K562 (cell line): Measurements from ENCODE around the gene FIS1. TPM values are rescaled to one million over a fixed set of nuclear protein-coding genes. Genes with fewer than 3 reads are reported as not detected.

Experiments used
- CUX1 ChIP-seq: fragments of 200-800 bp; sonication (Bioruptor generic); IDR thresholded peaks from 2 replicates; pipeline ENCODE4 v1.6.1; 2016; ENCODE audit warnings: missing genetic modification characterization, missing compliant biosample characterization
- ELF1 ChIP-seq: fragments of 200-800 bp; sonication (Bioruptor generic); IDR thresholded peaks from 2 replicates; pipeline ENCODE4 v1.6.1; 2016; ENCODE audit warnings: missing genetic modification characterization, missing compliant biosample characterization
- ETS2 ChIP-seq: IDR thresholded peaks from 2 replicates; pipeline ENCODE4 v1.6.1; 2016; ENCODE audit warnings: borderline replicate concordance, missing genetic modification characterization, mild to moderate bottlenecking, moderate library complexity, missing compliant biosample characterization; ENCODE audit not compliant: poor library complexity, severe bottlenecking
- GTF2E2 ChIP-seq: fragments of 200-800 bp; sonication (Bioruptor generic); IDR thresholded peaks from 2 replicates; pipeline ENCODE4 v1.6.1; 2016; ENCODE audit warnings: missing genetic modification characterization, missing compliant biosample characterization
- HBP1 ChIP-seq: fragments of 450-650 bp; formaldehyde crosslinking; IDR thresholded peaks from 2 replicates; pipeline ENCODE4 v1.4.0; 2022; ENCODE audit warnings: missing genetic modification characterization
- HDAC1 ChIP-seq, 2 experiments: fragments of 450-650 bp; IDR thresholded peaks; 2 replicates each; pipeline ENCODE4 v1.6.1; 2016 to 2017; ENCODE audit warnings: inconsistent platforms in 1 of 2, mild to moderate bottlenecking in 1 of 2, moderate library complexity in 1 of 2
- IRF2 ChIP-seq: sonication (generic); formaldehyde crosslinking; IDR thresholded peaks from 2 replicates; pipeline ENCODE4 v1.8.1; 2022; ENCODE audit warnings: mild to moderate bottlenecking, missing genetic modification reagents
- MNT ChIP-seq, 2 experiments: fragments of 450-650 bp; conservative IDR thresholded peaks; 2 replicates each; pipeline ENCODE4 v1.6.1; 2017; ENCODE audit warnings: mild to moderate bottlenecking in 2 of 2, moderate library complexity in 2 of 2
- NFYB ChIP-seq: IDR thresholded peaks from 2 replicates; pipeline ENCODE4 v1.6.1; 2011; ENCODE audit warnings: mild to moderate bottlenecking, moderate library complexity; ENCODE audit not compliant: insufficient read length; ENCODE audit errors: extremely low read depth
- POLR2H ChIP-seq: IDR thresholded peaks from 2 replicates; pipeline ENCODE4 v1.6.1; 2016; ENCODE audit warnings: missing genetic modification characterization, low read depth, mild to moderate bottlenecking, control low read depth, missing compliant biosample characterization, moderate library complexity
- PRPF4 ChIP-seq: fragments of 200-400 bp; formaldehyde crosslinking; IDR thresholded peaks from one replicate; pipeline ENCODE4 v1.6.1; 2017; ENCODE audit warnings: low read length, low read depth, mild to moderate bottlenecking; ENCODE audit not compliant: insufficient read depth, poor library complexity, severe bottlenecking
- PTBP1 ChIP-seq: fragments of 200-400 bp; formaldehyde crosslinking; IDR thresholded peaks from 2 replicates; pipeline ENCODE4 v1.6.1; 2017; ENCODE audit warnings: low read depth, low read length
- RFX1 ChIP-seq: fragments of 450-650 bp; IDR thresholded peaks from 2 replicates; pipeline ENCODE4 v1.6.1; 2016; ENCODE audit warnings: mild to moderate bottlenecking, moderate library complexity
- SAP30 ChIP-seq: fragments of 200-600 bp; sonication (generic); IDR thresholded peaks from 2 replicates; pipeline ENCODE4 v1.6.1; 2012; ENCODE audit warnings: borderline replicate concordance, low read depth, mild to moderate bottlenecking, moderate library complexity, low read length, control low read depth, inconsistent platforms; ENCODE audit not compliant: insufficient read depth, poor library complexity, severe bottlenecking
- SMAD3 ChIP-seq: fragments of 450-650 bp; formaldehyde crosslinking; conservative IDR thresholded peaks from 2 replicates; pipeline ENCODE4 v1.4.0; 2020; ENCODE audit warnings: mild to moderate bottlenecking
- SNAPC5 ChIP-seq: fragments of 250-450 bp; sonication (Bioruptor Pico); IDR thresholded peaks from 2 replicates; pipeline ENCODE4 v1.8.0; 2021; ENCODE audit warnings: moderate library complexity, mild to moderate bottlenecking, inconsistent platforms
- SREBF2 ChIP-seq: sonication (generic); formaldehyde crosslinking; IDR thresholded peaks from 2 replicates; pipeline ENCODE4 v1.4.0; 2020; ENCODE audit warnings: mild to moderate bottlenecking, missing genetic modification reagents
- SRF ChIP-seq, 2 experiments: fragments of 250-450, 450-650 bp in 1 of 2; sonication (Bioruptor Pico) in 1 of 2; sonication (generic) in 1 of 2; formaldehyde crosslinking; IDR thresholded peaks; 2 replicates each; pipeline versions ENCODE4 v1.5.0 to v1.5.1; 2020 to 2022; ENCODE audit warnings: mild to moderate bottlenecking in 1 of 2, missing genetic modification reagents in 1 of 2
- TSC22D4 ChIP-seq: fragments of 450-650 bp; IDR thresholded peaks from 2 replicates; pipeline ENCODE4 v1.6.1; 2016; ENCODE audit warnings: missing genetic modification characterization, missing biosample characterization, control low read depth
- polyA plus RNA-seq, 8 experiments: library from polyadenylated mRNA; depleted of rRNA in 4 of 8; stranded (reverse) in 5 of 8; unstranded in 3 of 8; fragments of >200 nt; fragmentation: Nextera tagmentation in 2 of 8; fragmentation: Illumina TruSeq in 1 of 8; extraction: Ambion mirVana in 2 of 8; extraction: Trizol in 1 of 8; gene quantifications; 2 replicates each; pipeline versions ENCODE4 v1.2.1 to v1.2.3, GENCODE V29; 2011 to 2014; ENCODE audit warnings: inconsistent platforms in 1 of 8, missing spikeins in 1 of 8
- total RNA-seq, 7 experiments: library from RNA; depleted of rRNA in 6 of 7; stranded (reverse); fragments of >200 nt in 6 of 7; fragmentation: Illumina TruSeq in 2 of 7; extraction: Trizol in 2 of 7; gene quantifications; 2 replicates each; pipeline versions ENCODE4 v1.2.1 to v1.2.3, GENCODE V29; 2011 to 2021; ENCODE audit warnings: low replicate concordance in 1 of 7

Gene FIS1
- total and polyA plus RNA-seq, 9 of the 15 experiments (the other 6 are each of a cell fraction or from before 2014, with no cell fraction given): 86.0 to 257 (median 144) TPM

- TF ChIP-seq HBP1 (CRISPR knock-in tag) (no peak), HDAC1 (IDR thresholded peaks at IDR 0.05) (peak in 1 of 2 experiments; percentile 72; a peak in 2 of 4 replicates), SMAD3 (CRISPR knock-in tag) (no peak), CUX1 (CRISPR knock-in tag) (no peak), NFYB (no peak), RFX1 (no peak), PTBP1 (no peak), TSC22D4 (tag) (no peak), SNAPC5 (CRISPR knock-in tag) (no peak), SRF (CRISPR knock-in tag; IDR thresholded peaks at IDR 0.05) (no peak), MNT (conservative IDR thresholded peaks at IDR 0.05) (peak in 1 of 2 experiments; percentile 73; a peak in 3 of 4 replicates), GTF2E2 (tag) (no peak), SREBF2 (no peak), SAP30 (no peak), PRPF4 (no peak), ELF1 (tag) (no peak), IRF2 (no peak), POLR2H (tag) (no peak), ETS2 (tag) (no peak)
Measured at GRCh38 chr7:101240226-101241014, 4.5 kb downstream of the FIS1 start (continued).
